ENCODE measurements around the gene FOXM1.

Gene FOXM1

DNA sequence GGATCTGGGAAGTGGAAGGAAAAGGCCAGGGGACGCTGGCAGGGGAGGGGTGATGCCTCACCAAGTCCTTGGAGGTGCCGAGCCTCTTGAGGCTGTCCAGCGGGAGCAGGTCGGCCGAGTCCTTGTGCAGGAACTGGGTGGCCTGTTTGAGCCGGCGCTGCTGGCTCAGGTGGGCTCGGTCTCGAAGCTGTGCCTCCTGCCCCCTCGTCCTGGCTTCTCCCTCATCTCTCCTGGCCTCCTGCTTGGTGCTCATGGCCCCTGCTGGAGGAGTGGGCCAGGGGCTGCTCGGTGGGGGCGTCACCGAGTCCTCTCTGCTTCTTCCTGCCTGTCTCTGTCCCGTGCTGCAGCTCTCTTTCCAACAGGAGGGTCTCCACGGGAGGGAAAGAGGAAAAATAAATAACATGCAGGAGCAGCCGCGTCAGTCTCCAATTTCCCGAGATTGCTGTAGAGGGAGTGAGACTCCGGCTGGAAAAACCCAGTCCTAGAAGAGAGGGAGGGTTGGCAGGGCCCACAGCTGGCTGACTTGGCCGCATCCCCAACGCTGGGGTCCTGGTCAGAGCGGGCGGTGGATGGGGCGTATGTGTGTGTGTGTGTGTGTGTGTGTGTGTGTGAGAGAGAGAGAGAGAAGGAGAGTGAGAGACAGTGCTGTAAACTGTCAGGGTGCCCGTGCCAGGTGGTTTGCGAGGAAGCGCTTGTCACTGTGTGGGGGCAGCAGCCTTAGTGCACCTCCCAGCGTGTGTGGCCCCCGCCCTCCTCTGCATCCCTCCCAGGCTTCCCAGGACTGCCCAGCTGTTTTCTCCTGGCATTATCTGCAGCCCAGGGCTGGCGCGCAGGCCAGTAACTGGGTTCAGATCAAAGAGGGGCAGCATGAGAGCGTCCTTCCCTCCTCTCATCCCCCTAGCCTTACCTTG, 42.1 kb downstream of the FOXM1 start, which contains the start of gene NRIP2:
TSS of gene NRIP2 (minus strand) at position 455 of the 911 bp plus-strand sequence. CDS start at position 403, 52 bp downstream.
- DNase-seq: no peak

DNA sequence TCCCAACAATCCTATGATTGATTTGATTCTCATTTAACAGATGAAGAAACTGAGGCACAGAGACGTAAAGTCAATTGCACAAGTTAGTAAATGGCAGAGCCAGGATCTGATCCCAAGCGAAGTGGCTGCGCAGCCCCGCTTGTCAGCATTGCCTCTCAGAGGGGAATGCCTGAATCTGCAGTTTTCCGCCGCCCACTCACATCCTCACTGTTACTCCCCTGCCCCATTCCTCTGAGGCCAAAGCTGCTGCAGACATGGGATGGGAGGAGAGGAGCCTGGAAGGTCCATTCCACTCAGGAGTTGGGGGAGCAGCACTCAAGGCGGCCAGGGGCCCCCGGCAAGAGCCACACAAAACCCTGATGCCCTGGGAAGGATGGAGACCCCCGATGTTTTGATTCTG, 43.2 kb downstream of the FOXM1 start:
- DNase-seq: no peak

DNA sequence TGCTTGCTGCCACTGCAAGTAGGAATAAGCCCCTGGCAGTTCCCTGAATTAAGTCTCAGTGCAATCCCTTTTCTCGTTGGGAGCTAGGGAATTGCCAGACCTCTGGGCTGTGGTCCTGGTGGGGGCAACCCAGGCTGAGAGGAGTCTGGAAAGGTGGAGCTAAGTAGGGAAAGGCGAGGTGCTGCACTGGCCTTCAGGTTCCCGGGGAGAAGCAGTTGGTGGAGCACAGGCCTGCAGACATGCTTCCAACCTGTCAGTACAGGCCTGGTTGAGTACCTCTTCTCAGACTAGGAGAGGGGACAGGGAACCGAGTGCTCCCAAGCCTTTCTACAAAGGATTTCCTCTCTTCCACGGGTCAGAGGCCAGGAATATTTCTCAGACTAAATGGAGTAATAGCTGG, 43.6 kb downstream of the FOXM1 start:
- no peak for DNase-seq

DNA sequence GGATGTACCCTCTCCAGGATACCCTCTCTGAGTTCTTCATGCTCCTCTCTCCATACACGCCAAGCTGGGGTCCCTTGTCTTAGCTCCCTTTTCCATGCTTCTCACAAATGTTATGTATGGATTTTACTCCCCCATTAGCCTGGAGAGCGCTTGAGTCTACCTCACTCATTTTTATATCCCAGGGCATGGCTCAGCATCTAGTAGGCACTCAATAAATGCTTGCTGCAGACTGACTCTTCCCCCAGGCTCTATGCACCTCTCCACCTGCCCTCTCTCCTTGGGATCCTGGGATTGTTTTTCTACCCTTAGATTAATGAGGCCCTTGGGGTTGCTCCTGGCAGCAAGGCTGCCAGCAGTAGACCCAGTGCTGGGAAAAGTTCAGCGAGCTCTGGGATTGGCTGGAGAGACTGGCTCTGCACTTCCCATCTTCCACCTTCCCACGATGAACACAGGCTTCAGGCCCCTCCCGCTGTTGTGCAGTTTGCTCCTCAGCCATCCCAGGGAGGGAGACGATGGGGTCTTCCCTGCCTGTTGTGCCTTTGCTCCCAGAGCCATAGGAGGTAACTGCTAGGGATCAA, 44.3 kb downstream of the FOXM1 start:
- DNase-seq: no peak

DNA sequence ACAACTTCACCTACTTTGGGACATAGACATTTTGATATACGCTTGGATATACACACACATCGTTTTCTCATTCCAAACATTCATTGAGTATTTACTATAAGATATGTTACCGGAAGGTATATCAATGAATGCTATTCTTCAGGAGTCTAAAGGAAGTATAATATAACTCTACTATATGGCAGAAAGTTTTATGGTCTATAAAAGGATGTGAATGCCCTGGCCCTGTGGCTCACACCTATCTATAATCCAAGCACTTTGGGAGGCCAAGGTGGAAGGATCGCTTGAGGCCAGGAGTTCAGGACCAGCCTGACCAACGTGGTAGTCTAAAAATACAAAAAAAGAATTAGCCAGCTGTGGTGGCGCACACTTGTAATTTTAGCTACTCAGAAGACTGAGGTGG, 47.7 kb downstream of the FOXM1 start:
- DNase-seq: no peak

DNA sequence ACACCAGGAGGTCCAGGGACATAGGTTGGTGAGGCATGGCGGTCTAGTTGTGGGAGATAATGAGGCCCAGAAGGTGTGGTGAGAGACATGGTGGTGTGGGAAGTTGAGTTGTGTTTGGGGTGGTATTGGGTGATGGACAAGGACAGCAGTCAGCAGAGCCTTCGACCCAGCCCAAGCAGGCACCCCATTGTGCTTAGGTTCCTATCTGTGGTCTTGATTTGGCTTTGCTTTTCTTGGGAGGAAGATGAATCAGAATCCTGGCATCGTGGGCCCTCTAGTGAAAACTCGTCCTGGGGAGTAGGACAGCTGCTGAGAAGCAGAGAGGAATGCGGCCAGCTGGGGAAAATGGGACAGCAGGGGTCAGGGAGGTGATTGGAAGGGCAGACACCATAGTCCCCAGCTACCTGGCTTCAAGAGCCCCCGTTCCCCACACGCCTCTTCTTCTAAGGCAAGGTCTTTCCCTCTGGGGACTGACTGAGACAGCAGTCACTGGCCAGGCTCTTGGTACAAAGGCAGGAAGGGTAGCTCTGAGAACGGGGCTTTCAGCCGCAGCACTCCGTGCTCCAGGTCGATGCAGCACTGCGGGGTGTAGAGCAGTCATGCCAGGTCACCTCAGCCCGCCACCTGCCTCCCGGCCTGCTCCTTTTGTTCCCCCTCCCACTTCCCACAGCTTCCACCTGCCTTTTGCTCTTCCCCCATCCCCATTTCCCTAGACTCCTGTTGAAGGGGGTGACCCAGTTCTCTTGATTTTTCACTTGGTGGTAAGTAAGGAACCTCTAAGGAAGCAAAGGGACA, 50.1 kb downstream of the FOXM1 start:
- no peak for DNase-seq

DNA sequence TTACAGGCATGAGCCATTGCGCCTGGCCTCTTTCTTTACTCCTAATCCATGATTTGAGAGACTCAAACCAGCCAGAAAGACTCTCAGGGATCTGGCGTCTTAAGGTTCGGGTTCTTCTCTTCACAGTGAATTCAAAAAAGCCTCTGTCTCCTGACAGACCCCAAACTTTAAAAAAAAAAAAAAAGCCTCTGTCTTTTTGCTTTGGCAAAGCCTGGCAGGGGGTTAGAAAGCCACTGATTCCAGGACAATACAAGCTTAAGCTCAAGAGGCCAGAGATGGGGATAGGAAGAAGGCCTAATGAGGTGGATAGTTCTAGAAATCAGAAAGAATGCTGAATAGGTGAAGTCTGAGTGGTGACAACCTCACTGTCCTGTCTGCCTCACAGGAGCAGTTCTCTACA, 50.9 kb downstream of the FOXM1 start:
- no peak for DNase-seq

DNA sequence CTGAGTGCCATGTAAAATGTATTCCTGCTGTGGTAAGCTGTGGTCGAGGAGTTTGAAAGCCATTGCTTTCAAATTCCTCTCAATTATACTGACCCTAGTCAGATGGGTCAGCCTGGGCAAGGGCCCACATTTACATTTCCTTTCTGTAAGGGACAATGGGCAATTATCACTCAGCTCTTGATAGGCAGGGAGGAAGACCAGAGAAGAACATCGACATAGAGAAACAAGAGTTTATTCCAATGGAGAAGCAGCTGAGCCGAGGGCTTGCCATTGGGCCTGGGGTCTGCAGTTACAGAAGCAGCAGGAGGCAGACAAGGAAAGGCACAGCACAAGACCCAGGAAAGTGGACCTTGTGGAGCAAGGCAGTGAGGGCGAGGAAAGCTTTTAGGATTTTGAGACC, 51.8 kb downstream of the FOXM1 start:
- DNase-seq: no peak

DNA sequence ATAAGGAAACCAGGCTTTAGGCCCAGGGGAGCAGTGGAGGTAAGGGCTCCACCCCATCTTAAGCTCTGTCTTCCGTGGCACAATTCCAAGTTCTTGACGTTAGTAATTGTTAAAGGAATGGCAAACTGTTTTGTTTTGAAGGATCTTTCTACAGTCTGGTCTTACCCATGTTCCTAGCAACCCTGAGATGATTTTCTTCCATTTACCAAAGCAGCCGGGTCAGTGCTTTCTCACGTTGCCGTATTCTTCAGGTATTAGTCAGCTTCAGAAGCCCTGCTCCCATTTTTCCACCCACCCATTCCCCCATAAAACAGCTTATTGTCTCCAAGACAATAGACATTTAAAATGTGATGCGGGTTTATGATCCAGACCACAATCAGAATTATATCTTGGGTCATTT, 52.4 kb downstream of the FOXM1 start:
- no peak for DNase-seq

DNA sequence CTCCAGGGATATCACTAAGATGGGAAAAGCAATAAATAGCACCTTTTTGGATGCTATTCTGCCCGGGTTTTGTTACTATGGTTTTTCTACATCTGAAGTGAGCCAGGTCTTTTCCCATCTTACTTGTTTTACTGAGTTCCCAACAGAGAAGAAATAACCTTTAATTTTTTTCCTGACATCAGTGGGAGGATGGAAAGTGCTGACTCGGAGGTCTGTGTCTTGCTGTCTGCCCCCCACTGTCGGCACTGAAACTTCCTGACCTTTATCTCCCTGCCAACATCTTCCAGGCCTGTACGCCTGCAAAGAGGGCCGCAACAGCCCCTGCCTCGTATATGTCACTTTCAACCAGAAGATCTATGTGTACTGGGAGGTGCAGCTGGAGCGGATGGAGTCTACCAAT, 53.5 kb downstream of the FOXM1 start:
- no peak for DNase-seq

DNA sequence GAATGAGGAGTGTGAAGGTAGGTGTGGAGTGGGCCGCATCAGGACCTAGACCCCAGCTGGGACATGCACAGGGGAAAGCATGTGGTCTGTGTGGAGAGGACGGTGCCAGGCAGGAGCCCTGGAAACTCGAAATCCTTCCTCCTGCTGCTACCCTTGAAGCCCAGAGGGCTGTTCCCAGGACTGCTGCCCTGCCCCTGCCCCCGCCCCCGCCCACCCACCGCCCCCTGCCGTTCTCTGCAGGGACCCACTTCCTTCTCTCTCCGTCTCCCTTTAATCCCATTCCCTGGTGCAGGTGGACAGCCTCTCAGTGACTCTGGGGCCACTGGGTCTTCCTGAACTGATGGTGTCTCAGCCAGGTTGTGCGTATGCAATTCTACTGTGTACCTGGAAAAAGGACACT, 56.5 kb downstream of the FOXM1 start:
- no peak for DNase-seq

DNA sequence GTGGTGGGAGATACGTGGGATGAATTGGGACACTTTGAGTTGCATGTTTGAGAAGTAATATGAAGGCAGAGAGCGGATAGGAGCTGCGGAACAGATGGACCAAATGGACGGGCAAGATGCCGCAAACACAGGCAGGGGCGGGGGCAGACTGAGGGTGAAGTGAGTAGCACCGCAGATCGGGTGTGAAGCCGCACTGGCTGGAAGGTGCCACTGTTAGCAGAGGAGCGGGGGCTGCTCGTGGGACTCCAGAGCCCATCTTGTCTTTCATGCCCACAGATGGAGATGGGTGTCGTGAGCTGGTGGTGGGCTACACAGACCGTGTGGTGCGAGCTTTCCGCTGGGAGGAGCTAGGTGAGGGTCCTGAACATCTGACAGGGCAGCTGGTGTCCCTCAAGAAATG, 57.2 kb downstream of the FOXM1 start:
- no peak for DNase-seq

DNA sequence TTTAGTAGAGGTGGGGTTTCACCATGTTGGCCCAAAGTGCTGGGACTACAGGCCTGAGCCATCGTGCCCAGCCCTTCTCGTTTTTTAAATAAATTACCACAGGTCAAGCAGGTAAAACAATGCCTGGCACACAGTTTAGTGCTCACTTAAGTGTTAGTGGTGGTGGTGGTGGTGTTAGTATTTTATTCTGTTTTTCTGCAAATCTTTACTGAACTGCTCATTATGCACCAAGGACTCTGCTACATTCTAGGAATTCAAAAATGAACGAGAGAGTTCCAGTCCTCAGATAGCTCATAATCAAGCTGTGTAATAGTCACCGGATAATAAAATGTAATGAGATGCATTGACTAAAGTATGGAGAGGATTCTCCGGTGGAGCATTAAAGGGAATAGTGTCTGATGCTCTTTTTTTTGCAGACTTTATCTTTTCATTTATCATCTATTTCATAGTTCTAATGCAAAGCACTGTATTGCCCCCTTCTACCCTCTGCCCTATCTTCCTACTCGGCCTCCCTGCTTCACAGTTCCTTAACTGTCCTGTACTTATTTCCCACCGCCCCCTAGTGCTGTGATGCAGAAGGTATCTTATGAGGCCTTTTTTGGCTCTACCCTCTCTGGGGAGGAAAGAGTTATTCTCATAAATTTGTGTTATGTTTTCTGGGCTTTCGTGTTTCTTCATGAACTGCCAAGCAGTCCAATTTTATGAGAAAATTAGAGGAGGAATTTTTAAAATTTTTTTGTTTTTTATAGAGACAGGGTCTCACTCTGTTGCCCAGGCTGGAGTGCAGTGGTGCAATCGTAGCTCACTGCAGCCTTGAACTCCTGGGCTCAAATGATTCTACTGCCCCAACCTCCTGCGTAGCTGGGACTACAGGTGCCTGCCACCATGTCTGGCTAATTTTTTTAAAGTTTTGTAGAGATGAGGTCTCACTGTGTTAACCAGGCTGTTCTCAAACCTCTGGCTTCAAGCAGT, 63.5 kb downstream of the FOXM1 start:
- DNase-seq: no peak

DNA sequence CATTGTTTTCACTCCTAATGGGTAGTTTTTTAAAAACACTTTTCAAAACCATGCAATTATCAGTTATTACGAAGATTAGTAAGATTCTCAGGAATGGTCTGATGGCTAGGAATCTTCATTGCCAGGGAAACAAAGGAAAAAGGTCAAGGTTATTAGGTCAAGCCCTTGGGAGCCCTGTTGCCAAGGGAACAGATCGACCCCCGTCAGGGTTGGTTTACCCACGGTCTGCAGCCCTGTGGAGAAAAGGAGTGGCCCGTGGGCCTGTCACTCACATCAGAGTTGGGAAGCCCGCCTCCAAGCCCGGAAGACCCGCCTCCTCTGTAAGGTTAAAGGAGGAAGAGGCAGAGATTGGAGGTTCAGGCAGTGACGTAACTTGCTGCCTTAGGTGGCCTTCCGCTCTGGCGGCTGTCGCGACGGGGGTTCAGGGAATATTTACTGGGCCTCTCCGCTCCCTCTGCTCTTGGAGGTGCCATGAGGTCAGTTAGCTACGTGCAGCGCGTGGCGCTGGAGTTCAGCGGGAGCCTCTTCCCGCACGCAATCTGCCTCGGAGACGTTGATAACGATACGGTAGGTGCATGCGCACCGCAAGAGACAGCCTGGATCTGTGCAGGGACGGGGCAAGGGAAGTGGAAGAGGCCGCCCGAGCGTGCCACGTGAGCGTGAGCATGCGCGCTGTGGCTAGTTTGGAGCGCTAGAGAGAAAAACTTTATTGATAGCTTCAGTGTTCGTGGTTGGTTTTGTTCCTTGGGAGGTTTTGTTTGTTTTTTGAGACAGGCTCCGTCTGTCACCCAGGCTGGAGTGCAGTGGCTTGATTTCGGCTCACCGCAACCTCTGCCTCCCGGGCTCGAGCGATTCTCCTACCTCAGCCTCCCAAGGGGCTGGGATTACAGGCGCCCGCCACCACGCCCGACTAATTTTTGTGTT, 64.4 kb downstream of the FOXM1 start, which contains the start of gene ITFG2:
TSS of gene ITFG2 (plus strand) at position 379 of the 924 bp plus-strand sequence. CDS start at position 472, 93 bp downstream.
- DNase-seq: peak; percentile 97

DNA sequence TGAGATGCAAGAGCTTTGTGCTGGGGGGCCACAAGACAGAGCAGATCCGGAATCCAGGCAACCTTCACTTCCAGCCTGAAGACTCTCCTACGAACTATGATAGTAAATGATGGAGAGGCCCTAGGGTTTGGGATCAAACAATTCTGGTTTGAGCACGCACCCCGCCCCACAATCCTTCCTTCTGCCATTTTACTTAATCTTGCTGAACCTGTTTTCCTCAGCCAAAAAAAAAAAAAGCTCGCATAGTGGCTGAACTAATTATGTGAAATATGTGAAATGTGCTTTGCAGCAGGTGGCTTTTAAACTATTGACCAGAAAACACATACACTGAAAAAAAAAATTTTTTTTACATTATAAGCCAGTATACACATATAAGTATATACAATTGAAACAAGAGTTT, 65.2 kb downstream of the FOXM1 start:
- DNase-seq: no peak

Data from activated CD8-positive, alpha-beta memory T cell treated with anti-CD3 and anti-CD28 coated beads for 24 hours (primary cell).